ENCODE measurements around the gene FAIM. TPM values are rescaled to one million over a fixed set of nuclear protein-coding genes. Genes with fewer than 3 reads are reported as not detected.

The FAIM gene
- total RNA-seq, 1 experiment from 2014 or later: 29.2 TPM

- no peak for DNase-seq
- no TSS peak for BruUV-seq (replicated peaks)
- no peaks in the 10 kb centered on the region for H3K79me2 ChIP-seq (ENCODE audit: low read length)
- CTCF ChIA-PET: no interaction called here
- H3K4me1 ChIP-seq (ENCODE audit: insufficient read depth, low read length): peaks cover 15% of the 10 kb centered on the region
- POLR2A ChIA-PET (ENCODE audit: unreplicated experiment): no interaction called here
- H3K36me3 ChIP-seq (ENCODE audit: low read depth, low read length): no peaks in the 10 kb centered on the region
- no peaks in the 10 kb centered on the region for H3K9me3 ChIP-seq (ENCODE audit: low read length)
- no peaks in the 10 kb centered on the region for H3K9me2 ChIP-seq (replicated peaks; ENCODE audit: low read length)
- H3K27ac ChIP-seq (ENCODE audit: low read length): no peak overlapping the region
- H3K27me3 ChIP-seq (ENCODE audit: low read length): no peaks in the 10 kb centered on the region
- TF ChIP-seq EZH2 (IDR thresholded peaks at IDR 0.05; ENCODE audit: low read length, unreplicated experiment) (no peak), EZH2phosphoT487 (IDR thresholded peaks at IDR 0.05; ENCODE audit: borderline replicate concordance, low read length) (no peak), CTCF (conservative IDR thresholded peaks at IDR 0.05; ENCODE audit: low read depth, low read length) (no peak)
- H3K4me2 ChIP-seq (ENCODE audit: low read length): no peak overlapping the region
- H3F3A ChIP-seq (ENCODE audit: low read length, unreplicated experiment): no peaks in the 10 kb centered on the region
- no peak overlapping the region for H3K9ac ChIP-seq (ENCODE audit: low read length)
- H2AFZ ChIP-seq (ENCODE audit: low read length): no peak overlapping the region
- no peak overlapping the region for H3K4me3 ChIP-seq (ENCODE audit: low read length)
- intact Hi-C loops (cut with micrococcal nuclease): no loop called here
- H4K20me1 ChIP-seq (ENCODE audit: low read length): no peaks in the 10 kb centered on the region
- ATAC-seq: no peak
These were observed 15.9 kb downstream of the FAIM start for GRCh38 chr3:138624518-138624917.

GRCh38 chr3:138625707-138626365 is 17.3 kb downstream of the FAIM start:
- CTCF ChIA-PET: no interaction called here
- H3K27ac ChIP-seq (ENCODE audit: low read length): no peak overlapping the region
- no peak overlapping the region for H3K4me3 ChIP-seq (ENCODE audit: low read length)
- H3K9ac ChIP-seq (ENCODE audit: low read length): no peak overlapping the region
- ATAC-seq (peak; percentile 87), DNase-seq (peak; percentile 68)
- H4K20me1 ChIP-seq (ENCODE audit: low read length): no peaks in the 10 kb centered on the region
- no peaks in the 10 kb centered on the region for H3K36me3 ChIP-seq (ENCODE audit: low read depth, low read length)
- no peaks in the 10 kb centered on the region for H3F3A ChIP-seq (ENCODE audit: low read length, unreplicated experiment)
- H3K9me2 ChIP-seq (replicated peaks; ENCODE audit: low read length): no peaks in the 10 kb centered on the region
- no peaks in the 10 kb centered on the region for H3K79me2 ChIP-seq (ENCODE audit: low read length)
- H3K9me3 ChIP-seq (ENCODE audit: low read length): no peaks in the 10 kb centered on the region
- peaks cover 15% of the 10 kb centered on the region for H3K4me1 ChIP-seq (ENCODE audit: insufficient read depth, low read length)
- intact Hi-C loops (cut with micrococcal nuclease): no loop called here
- H3K27me3 ChIP-seq (ENCODE audit: low read length): no peaks in the 10 kb centered on the region
- peak overlapping the region; percentile 43 for H3K4me2 ChIP-seq (ENCODE audit: low read length)
- TF ChIP-seq CTCF (conservative IDR thresholded peaks at IDR 0.05; ENCODE audit: low read depth, low read length) (no peak), EZH2phosphoT487 (IDR thresholded peaks at IDR 0.05; ENCODE audit: borderline replicate concordance, low read length) (no peak), EZH2 (IDR thresholded peaks at IDR 0.05; ENCODE audit: low read length, unreplicated experiment) (no peak)
- no TSS peak for BruUV-seq (replicated peaks)
- POLR2A ChIA-PET (ENCODE audit: unreplicated experiment): interaction anchor here (0.5 kb wide), 1 partner anchor 199 kb away, joined by 4 read pairs; no protein-coding TSS in a partner anchor
- no peak overlapping the region for H2AFZ ChIP-seq (ENCODE audit: low read length)

GRCh38 chr3:138629526-138629925 is 21.0 kb downstream of the FAIM start:
- DNase-seq: peak; percentile 42
- Histone ChIP-seq H3K4me3 (ENCODE audit: low read length) (no peak overlapping the region), H3K4me1 (ENCODE audit: insufficient read depth, low read length) (peaks cover 15% of the 10 kb centered on the region), H3K4me2 (ENCODE audit: low read length) (no peak overlapping the region), H3K79me2 (ENCODE audit: low read length) (no peaks in the 10 kb centered on the region), H4K20me1 (ENCODE audit: low read length) (no peaks in the 10 kb centered on the region), H3K9ac (ENCODE audit: low read length) (no peak overlapping the region), H3K27ac (ENCODE audit: low read length) (no peak overlapping the region), H3F3A (ENCODE audit: low read length, unreplicated experiment) (no peaks in the 10 kb centered on the region), H3K27me3 (ENCODE audit: low read length) (no peaks in the 10 kb centered on the region), H3K36me3 (ENCODE audit: low read depth, low read length) (no peaks in the 10 kb centered on the region), H3K9me2 (replicated peaks; ENCODE audit: low read length) (no peaks in the 10 kb centered on the region), H3K9me3 (ENCODE audit: low read length) (no peaks in the 10 kb centered on the region), H2AFZ (ENCODE audit: low read length) (no peak overlapping the region)
- CTCF ChIA-PET: no interaction called here
- ATAC-seq: no peak
- no peak for TF ChIP-seq CTCF (conservative IDR thresholded peaks at IDR 0.05; ENCODE audit: low read depth, low read length)
- TF ChIP-seq EZH2phosphoT487 (IDR thresholded peaks at IDR 0.05; ENCODE audit: borderline replicate concordance, low read length): no peak
- no peak for TF ChIP-seq EZH2 (IDR thresholded peaks at IDR 0.05; ENCODE audit: low read length, unreplicated experiment)
- POLR2A ChIA-PET (ENCODE audit: unreplicated experiment): no interaction called here
- intact Hi-C loops (cut with micrococcal nuclease): no loop called here
- no TSS peak for BruUV-seq (replicated peaks)
